ENCODE data around the gene GTF2H2.
"Not testable (repeated sequence)": the region's sequence is repeated elsewhere in the genome, so short reads cannot be mapped to it uniquely, and the experiment has no call there.

GRCh38 chr5:71006983-71007382 lies 60.5 kb downstream of the GTF2H2 start:
- not testable (repeated sequence) for TF ChIP-seq CTCF (IDR thresholded peaks at IDR 0.05; ENCODE audit: poor library complexity, severe bottlenecking); EZH2 (IDR thresholded peaks at IDR 0.05; ENCODE audit: borderline replicate concordance, insufficient read depth, low read length, poor library complexity, severe bottlenecking); RAD21 (conservative IDR thresholded peaks at IDR 0.05); TAF1 (IDR thresholded peaks at IDR 0.05; ENCODE audit: low read depth); POLR2AphosphoS5 (IDR thresholded peaks at IDR 0.05); SMC3 (conservative IDR thresholded peaks at IDR 0.05; ENCODE audit: poor library complexity)
